ENCODE data around the gene PTPRA. TPM values are rescaled to one million over a fixed set of nuclear protein-coding genes. Genes with fewer than 3 reads are reported as not detected.

PTPRA gene, protein sequence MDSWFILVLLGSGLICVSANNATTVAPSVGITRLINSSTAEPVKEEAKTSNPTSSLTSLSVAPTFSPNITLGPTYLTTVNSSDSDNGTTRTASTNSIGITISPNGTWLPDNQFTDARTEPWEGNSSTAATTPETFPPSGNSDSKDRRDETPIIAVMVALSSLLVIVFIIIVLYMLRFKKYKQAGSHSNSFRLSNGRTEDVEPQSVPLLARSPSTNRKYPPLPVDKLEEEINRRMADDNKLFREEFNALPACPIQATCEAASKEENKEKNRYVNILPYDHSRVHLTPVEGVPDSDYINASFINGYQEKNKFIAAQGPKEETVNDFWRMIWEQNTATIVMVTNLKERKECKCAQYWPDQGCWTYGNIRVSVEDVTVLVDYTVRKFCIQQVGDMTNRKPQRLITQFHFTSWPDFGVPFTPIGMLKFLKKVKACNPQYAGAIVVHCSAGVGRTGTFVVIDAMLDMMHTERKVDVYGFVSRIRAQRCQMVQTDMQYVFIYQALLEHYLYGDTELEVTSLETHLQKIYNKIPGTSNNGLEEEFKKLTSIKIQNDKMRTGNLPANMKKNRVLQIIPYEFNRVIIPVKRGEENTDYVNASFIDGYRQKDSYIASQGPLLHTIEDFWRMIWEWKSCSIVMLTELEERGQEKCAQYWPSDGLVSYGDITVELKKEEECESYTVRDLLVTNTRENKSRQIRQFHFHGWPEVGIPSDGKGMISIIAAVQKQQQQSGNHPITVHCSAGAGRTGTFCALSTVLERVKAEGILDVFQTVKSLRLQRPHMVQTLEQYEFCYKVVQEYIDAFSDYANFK
- total RNA-seq (10 to 100 TPM; 20.7 to 24.3 TPM), polyA plus RNA-seq (10 to 100 TPM in 1 of 2 donors, 1 to 10 TPM in 1; 8.7 to 10.7 TPM)

DNA sequence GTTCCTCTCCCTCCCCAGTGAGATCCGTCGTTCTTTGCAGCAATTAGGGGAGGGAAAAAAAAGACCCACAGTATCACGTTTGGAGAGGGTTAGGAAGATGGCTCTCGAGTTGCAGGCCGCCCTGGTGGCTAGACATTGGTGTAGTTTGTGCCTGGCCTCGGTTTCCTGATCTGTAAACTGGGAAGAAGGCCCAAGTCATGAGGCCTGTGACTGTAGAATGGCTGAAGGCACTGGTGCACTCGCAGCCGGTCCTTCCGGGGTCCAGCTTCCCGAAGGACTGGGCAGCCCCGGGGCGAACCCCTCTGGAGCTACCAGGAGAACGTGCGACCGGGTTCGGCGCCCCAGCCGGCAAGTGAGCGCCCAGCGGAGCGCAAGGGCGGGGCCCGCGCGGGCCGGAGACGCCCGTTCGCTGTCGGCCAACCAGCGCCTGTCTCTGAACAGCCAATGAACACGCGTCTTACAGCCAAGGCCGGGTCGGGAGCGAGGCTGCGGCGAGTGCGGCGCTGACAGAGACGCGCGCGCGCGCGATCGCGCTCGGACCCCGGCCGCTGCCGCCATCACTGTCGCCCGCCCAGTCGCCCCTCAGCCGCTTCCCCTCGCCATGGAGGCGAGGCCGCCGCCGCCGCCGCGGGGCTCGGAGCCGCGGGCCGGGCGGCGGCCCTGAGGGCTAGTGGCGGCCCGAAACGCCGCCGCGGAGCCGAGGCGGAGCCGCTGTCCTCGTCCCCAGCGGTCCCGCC lies at the start of gene PTPRA:
Gene PTPRA (plus strand): TSS at position 472 of the 737 bp plus-strand sequence. CDS start 90,797 bp downstream, outside the sequence.
- DNase-seq (ENCODE audit: low spot score): peak; percentile 96
- no peak for TF ChIP-seq HNF4A (conservative IDR thresholded peaks at IDR 0.05)
- TF ChIP-seq SP1 (IDR thresholded peaks at IDR 0.05): peak; percentile 53
- under 1% methylated on average over 83 of the region's 83 CpGs for WGBS
- H3K36me3 ChIP-seq (ENCODE audit: control insufficient read depth in 4 of 4, insufficient read depth in 3 of 4, low read depth in 1 of 4, low read length in 3 of 4): no peaks in the 10 kb centered on the region
- H3K9me3 ChIP-seq (ENCODE audit: control insufficient read depth in 4 of 4, low read length in 3 of 4): no peaks in the 10 kb centered on the region
- H3K4me1 ChIP-seq (ENCODE audit: control insufficient read depth in 4 of 4, insufficient read depth in 4 of 4, low read length in 3 of 4): peaks cover 4 to 28% (median 21%) of the 10 kb centered on the region in 4 donors
- peak within 1 kb of the TSS; percentile 75 to 91 (median 78) for H3K4me3 ChIP-seq (ENCODE audit: low read depth in 1 of 3, low read length in 3 of 3)
- H3K9ac ChIP-seq (ENCODE audit: low read depth in 1 of 2, low read length in 2 of 2): peak within 1 kb of the TSS; percentile 59 to 64
- no peaks in the 10 kb centered on the region for H3K27me3 ChIP-seq (ENCODE audit: control insufficient read depth in 4 of 4, insufficient read depth in 4 of 4, low read length in 3 of 4)
- peak within 1 kb of the TSS in 1 of 2 donors; percentile 25 for H3K27ac ChIP-seq (ENCODE audit: low read depth in 1 of 2, low read length in 2 of 2)

DNA sequence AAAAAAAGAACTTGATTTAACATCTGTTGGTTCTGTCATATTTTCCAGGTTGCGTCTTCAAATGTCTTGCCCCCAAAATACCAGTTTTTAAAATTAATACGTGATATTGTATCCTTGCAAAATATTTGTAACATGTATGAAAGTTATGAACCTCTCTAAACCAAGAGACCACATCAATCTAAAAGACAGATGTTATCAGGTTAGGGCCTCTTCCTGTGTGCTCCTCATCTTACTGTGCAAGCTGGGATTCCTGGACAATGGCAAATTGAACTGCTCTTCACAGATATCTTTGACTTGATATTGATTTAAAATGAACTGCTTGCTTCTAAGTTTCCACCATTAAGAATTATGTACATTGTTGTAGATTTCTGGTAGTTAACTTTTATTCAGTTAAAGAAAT lies 47.5 kb upstream of the PTPRA start:
- Histone ChIP-seq H3K9me3 (ENCODE audit: control insufficient read depth in 4 of 4, low read length in 3 of 4) (no peaks in the 10 kb centered on the region), H3K27ac (ENCODE audit: low read depth in 1 of 2, low read length in 2 of 2) (no peak overlapping the region), H3K36me3 (ENCODE audit: control insufficient read depth in 4 of 4, insufficient read depth in 3 of 4, low read depth in 1 of 4, low read length in 3 of 4) (no peaks in the 10 kb centered on the region), H3K27me3 (ENCODE audit: control insufficient read depth in 4 of 4, insufficient read depth in 4 of 4, low read length in 3 of 4) (no peaks in the 10 kb centered on the region), H3K9ac (ENCODE audit: low read depth in 1 of 2, low read length in 2 of 2) (no peak overlapping the region), H3K4me1 (ENCODE audit: control insufficient read depth in 4 of 4, insufficient read depth in 4 of 4, low read length in 3 of 4) (peaks cover 0 to 3% (median 0%) of the 10 kb centered on the region in 4 donors), H3K4me3 (ENCODE audit: low read depth in 1 of 3, low read length in 3 of 3) (no peak overlapping the region)
- no peak for TF ChIP-seq HNF4G (IDR thresholded peaks at IDR 0.05)
- TF ChIP-seq, protein P1, sequence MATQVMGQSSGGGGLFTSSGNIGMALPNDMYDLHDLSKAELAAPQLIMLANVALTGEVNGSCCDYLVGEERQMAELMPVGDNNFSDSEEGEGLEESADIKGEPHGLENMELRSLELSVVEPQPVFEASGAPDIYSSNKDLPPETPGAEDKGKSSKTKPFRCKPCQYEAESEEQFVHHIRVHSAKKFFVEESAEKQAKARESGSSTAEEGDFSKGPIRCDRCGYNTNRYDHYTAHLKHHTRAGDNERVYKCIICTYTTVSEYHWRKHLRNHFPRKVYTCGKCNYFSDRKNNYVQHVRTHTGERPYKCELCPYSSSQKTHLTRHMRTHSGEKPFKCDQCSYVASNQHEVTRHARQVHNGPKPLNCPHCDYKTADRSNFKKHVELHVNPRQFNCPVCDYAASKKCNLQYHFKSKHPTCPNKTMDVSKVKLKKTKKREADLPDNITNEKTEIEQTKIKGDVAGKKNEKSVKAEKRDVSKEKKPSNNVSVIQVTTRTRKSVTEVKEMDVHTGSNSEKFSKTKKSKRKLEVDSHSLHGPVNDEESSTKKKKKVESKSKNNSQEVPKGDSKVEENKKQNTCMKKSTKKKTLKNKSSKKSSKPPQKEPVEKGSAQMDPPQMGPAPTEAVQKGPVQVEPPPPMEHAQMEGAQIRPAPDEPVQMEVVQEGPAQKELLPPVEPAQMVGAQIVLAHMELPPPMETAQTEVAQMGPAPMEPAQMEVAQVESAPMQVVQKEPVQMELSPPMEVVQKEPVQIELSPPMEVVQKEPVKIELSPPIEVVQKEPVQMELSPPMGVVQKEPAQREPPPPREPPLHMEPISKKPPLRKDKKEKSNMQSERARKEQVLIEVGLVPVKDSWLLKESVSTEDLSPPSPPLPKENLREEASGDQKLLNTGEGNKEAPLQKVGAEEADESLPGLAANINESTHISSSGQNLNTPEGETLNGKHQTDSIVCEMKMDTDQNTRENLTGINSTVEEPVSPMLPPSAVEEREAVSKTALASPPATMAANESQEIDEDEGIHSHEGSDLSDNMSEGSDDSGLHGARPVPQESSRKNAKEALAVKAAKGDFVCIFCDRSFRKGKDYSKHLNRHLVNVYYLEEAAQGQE (IDR thresholded peaks at IDR 0.05): no peak
- TF ChIP-seq FOXA1 (IDR thresholded peaks at IDR 0.05): no peak
- TF ChIP-seq EGR1 (IDR thresholded peaks at IDR 0.05; ENCODE audit: low read depth in 2 of 2): no peak
- TF ChIP-seq, protein P2, sequence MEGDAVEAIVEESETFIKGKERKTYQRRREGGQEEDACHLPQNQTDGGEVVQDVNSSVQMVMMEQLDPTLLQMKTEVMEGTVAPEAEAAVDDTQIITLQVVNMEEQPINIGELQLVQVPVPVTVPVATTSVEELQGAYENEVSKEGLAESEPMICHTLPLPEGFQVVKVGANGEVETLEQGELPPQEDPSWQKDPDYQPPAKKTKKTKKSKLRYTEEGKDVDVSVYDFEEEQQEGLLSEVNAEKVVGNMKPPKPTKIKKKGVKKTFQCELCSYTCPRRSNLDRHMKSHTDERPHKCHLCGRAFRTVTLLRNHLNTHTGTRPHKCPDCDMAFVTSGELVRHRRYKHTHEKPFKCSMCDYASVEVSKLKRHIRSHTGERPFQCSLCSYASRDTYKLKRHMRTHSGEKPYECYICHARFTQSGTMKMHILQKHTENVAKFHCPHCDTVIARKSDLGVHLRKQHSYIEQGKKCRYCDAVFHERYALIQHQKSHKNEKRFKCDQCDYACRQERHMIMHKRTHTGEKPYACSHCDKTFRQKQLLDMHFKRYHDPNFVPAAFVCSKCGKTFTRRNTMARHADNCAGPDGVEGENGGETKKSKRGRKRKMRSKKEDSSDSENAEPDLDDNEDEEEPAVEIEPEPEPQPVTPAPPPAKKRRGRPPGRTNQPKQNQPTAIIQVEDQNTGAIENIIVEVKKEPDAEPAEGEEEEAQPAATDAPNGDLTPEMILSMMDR (IDR thresholded peaks at IDR 0.05; ENCODE audit: low read depth, low read length, missing input control): no peak
- no peak for TF ChIP-seq JUND (IDR thresholded peaks at IDR 0.05)
- TF ChIP-seq, protein P3, sequence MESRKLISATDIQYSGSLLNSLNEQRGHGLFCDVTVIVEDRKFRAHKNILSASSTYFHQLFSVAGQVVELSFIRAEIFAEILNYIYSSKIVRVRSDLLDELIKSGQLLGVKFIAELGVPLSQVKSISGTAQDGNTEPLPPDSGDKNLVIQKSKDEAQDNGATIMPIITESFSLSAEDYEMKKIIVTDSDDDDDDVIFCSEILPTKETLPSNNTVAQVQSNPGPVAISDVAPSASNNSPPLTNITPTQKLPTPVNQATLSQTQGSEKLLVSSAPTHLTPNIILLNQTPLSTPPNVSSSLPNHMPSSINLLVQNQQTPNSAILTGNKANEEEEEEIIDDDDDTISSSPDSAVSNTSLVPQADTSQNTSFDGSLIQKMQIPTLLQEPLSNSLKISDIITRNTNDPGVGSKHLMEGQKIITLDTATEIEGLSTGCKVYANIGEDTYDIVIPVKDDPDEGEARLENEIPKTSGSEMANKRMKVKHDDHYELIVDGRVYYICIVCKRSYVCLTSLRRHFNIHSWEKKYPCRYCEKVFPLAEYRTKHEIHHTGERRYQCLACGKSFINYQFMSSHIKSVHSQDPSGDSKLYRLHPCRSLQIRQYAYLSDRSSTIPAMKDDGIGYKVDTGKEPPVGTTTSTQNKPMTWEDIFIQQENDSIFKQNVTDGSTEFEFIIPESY (IDR thresholded peaks at IDR 0.05): no peak
- TF ChIP-seq, protein P4, sequence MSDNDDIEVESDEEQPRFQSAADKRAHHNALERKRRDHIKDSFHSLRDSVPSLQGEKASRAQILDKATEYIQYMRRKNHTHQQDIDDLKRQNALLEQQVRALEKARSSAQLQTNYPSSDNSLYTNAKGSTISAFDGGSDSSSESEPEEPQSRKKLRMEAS (IDR thresholded peaks at IDR 0.05): no peak
- no peak for TF ChIP-seq TAF1 (conservative IDR thresholded peaks at IDR 0.05)
- TF ChIP-seq RXRA (IDR thresholded peaks at IDR 0.05): no peak
- DNase-seq (ENCODE audit: low spot score): no peak
- WGBS: 77% methylated on average over 2 of the region's 2 CpGs
